Suprapubic skin (tissue), 4 donors: ENCODE measurements around the gene PDE8A. TPM values are rescaled to one million over a fixed set of nuclear protein-coding genes. Genes with fewer than 3 reads are reported as not detected.

Experiments used
- DNase-seq, 2 donors: peaks; one replicate each; pipeline ENCODE4 v3.0.0-alpha.2; 2019; ENCODE audit warnings: low spot score in 2 of 2
- H3K27ac ChIP-seq: fragments of 200-600 bp; sonication (generic); one replicate; pipeline ENCODE4 v1.5.1; 2019
- H3K27me3 ChIP-seq: fragments of 200-600 bp; sonication (generic); one replicate; pipeline ENCODE4 v1.5.1; 2019
- H3K36me3 ChIP-seq: fragments of 200-600 bp; sonication (generic); one replicate; pipeline ENCODE4 v1.5.1; 2019
- H3K4me1 ChIP-seq: fragments of 200-600 bp; sonication (generic); one replicate; pipeline ENCODE4 v1.5.1; 2019
- H3K4me3 ChIP-seq: fragments of 200-600 bp; sonication (generic); one replicate; pipeline ENCODE4 v1.5.1; 2019; ENCODE audit warnings: mild to moderate bottlenecking
- H3K9me3 ChIP-seq: fragments of 200-600 bp; sonication (generic); one replicate; pipeline ENCODE4 v1.5.1; 2019
- EP300 ChIP-seq: sonication (generic); formaldehyde crosslinking; IDR thresholded peaks from one replicate; pipeline ENCODE4 v1.6.1; 2017; ENCODE audit warnings: antibody characterized with exemption
- POLR2A ChIP-seq, 2 donors: fragments of 450-650 bp; IDR thresholded peaks; one replicate each; pipeline ENCODE4 v1.6.1; 2017; ENCODE audit warnings: antibody characterized with exemption in 2 of 2, mild to moderate bottlenecking in 2 of 2, moderate library complexity in 2 of 2
- POLR2AphosphoS5 ChIP-seq, 3 donors: sonication (generic); formaldehyde crosslinking; IDR thresholded peaks; one replicate each; pipeline ENCODE4 v1.6.1; 2017; ENCODE audit warnings: antibody characterized with exemption in 3 of 3
- WGBS: methylation state at CpG from one replicate; pipeline ENCODE4 v1.1.5; 2018; 5-methylcytosine and 5-hydroxymethylcytosine counted together
- total RNA-seq, 4 donors: library from RNA; depleted of rRNA; stranded (reverse); fragments of >200 nt; gene quantifications; one replicate each; pipeline ENCODE4 v1.1.0, GENCODE V29; 2016
- TF ChIP-seq, protein P1 (sequence below), 2 donors: fragments of 200-600 bp in 1 of 2; fragments of 450-650 bp in 1 of 2; sonication (generic) in 1 of 2; IDR thresholded peaks; one replicate each; pipeline ENCODE4 v1.5.1; 2016 to 2019; ENCODE audit warnings: antibody characterized with exemption in 2 of 2, mild to moderate bottlenecking in 1 of 2, moderate library complexity in 1 of 2

The PDE8A gene
- total RNA-seq, 4 donors from 2014 or later: 15.3 to 48.5 (median 19.0) TPM

DNA sequence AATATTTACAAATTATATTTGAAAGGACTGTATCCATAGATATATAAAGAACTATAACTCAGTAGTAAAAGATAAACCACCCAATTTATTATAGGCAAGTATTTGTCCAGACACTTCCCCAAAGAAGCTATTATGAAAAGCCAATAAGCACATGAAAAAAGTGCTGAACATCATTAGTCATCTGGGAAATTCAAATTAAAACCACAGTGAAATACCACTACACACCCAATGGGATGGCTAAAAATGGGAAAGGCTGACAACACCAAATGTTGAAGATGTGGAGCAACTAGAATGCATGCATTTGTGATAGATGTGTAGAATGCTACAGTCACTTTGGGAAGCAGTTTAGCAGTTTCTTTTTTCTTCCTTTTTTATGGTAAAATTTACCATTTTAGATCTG is 147.0 kb downstream of the PDE8A start:
- H3K27ac ChIP-seq: no peak overlapping the region
- peaks cover 64% of the 10 kb centered on the region for H3K36me3 ChIP-seq
- no peaks in the 10 kb centered on the region for H3K27me3 ChIP-seq
- no peaks in the 10 kb centered on the region for H3K4me1 ChIP-seq
- H3K4me3 ChIP-seq: no peak overlapping the region
- H3K9me3 ChIP-seq: peaks cover 4% of the 10 kb centered on the region
- TF ChIP-seq POLR2AphosphoS5 (IDR thresholded peaks at IDR 0.05) (no peak), POLR2A (IDR thresholded peaks at IDR 0.05) (no peak), EP300 (no peak)
- TF ChIP-seq, protein P1, sequence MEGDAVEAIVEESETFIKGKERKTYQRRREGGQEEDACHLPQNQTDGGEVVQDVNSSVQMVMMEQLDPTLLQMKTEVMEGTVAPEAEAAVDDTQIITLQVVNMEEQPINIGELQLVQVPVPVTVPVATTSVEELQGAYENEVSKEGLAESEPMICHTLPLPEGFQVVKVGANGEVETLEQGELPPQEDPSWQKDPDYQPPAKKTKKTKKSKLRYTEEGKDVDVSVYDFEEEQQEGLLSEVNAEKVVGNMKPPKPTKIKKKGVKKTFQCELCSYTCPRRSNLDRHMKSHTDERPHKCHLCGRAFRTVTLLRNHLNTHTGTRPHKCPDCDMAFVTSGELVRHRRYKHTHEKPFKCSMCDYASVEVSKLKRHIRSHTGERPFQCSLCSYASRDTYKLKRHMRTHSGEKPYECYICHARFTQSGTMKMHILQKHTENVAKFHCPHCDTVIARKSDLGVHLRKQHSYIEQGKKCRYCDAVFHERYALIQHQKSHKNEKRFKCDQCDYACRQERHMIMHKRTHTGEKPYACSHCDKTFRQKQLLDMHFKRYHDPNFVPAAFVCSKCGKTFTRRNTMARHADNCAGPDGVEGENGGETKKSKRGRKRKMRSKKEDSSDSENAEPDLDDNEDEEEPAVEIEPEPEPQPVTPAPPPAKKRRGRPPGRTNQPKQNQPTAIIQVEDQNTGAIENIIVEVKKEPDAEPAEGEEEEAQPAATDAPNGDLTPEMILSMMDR (IDR thresholded peaks at IDR 0.05): no peak
- DNase-seq: no peak

DNA sequence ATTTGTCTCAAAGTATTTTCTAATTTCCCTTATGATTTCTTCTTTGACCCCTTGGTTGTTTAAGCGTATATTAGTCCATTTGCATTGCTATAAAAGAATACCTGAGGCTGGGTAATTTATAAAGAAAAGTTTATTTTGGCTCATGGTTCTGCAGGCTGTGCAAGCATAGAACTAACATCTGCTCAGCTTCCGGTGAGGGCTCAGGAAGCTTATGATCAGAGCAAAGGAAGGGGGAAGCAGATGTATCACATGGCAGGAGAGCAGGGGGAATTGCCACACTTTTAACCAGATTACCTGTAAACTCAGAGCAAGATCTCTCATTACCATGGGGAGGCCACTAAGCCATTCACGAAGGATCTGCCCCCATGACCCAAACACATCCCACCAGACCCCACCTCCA is 148.2 kb downstream of the PDE8A start:
- Histone ChIP-seq H3K36me3 (peaks cover 69% of the 10 kb centered on the region), H3K27ac (no peak overlapping the region), H3K4me1 (no peaks in the 10 kb centered on the region), H3K9me3 (peaks cover 4% of the 10 kb centered on the region), H3K27me3 (no peaks in the 10 kb centered on the region), H3K4me3 (no peak overlapping the region)
- DNase-seq: no peak
- WGBS: 64% methylated on average over 3 of the region's 3 CpGs
- no peak for TF ChIP-seq POLR2A (IDR thresholded peaks at IDR 0.05)
- TF ChIP-seq EP300: no peak
- no peak for TF ChIP-seq POLR2AphosphoS5 (IDR thresholded peaks at IDR 0.05)
- TF ChIP-seq, protein P1 (IDR thresholded peaks at IDR 0.05): no peak

DNA sequence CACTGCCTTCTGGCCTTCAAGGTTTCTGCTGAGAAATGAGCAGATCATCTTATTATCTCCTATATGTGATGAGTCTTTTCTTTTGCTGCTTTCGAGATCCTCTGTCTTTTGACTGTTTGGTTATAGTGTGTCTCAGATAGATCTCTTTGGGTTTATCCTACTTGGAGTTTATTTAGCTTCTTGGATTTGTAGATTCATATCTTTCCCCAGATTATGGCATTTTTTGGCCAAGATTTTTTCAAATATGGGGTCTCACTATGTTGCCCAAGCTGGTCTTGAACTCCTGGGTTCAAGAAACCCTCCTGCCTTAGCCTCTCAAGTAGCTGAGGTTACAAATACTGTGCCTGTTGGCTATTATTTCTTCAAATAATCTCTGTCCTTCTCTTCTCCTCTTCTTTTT is 150.3 kb downstream of the PDE8A start:
- WGBS: 100% methylated on average over 1 of the region's 1 CpG
- Histone ChIP-seq H3K9me3 (peaks cover 4% of the 10 kb centered on the region), H3K4me1 (no peaks in the 10 kb centered on the region), H3K27ac (no peak overlapping the region), H3K36me3 (peaks cover 66% of the 10 kb centered on the region), H3K27me3 (no peaks in the 10 kb centered on the region), H3K4me3 (no peak overlapping the region)
- no peak for TF ChIP-seq POLR2A (IDR thresholded peaks at IDR 0.05)
- TF ChIP-seq, protein P1 (IDR thresholded peaks at IDR 0.05): no peak
- TF ChIP-seq EP300: no peak
- no peak for TF ChIP-seq POLR2AphosphoS5 (IDR thresholded peaks at IDR 0.05)
- DNase-seq: no peak

DNA sequence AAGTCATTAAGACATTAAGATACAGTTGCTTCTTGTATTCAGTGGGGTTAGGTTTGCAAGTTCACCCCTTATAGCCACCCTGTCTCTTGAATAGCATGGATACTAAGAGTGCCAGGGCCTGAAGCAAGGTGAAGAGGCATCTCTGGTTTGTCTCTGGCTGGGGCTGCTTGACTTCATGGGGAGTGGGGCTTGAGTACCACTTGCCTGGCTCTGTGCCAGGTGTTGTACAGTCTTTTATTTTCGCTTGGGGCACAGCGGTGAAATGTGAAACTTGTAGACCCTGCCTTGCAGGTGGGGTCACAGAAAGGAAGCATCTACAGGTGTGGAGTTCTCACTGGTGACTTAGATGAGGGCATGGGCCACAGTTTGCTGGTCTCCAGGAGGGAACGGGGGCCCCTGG is 152.1 kb downstream of the PDE8A start:
- Histone ChIP-seq H3K9me3 (peaks cover 4% of the 10 kb centered on the region), H3K27ac (no peak overlapping the region), H3K4me1 (no peaks in the 10 kb centered on the region), H3K4me3 (no peak overlapping the region), H3K27me3 (no peaks in the 10 kb centered on the region), H3K36me3 (peaks cover 78% of the 10 kb centered on the region)
- no peak for DNase-seq
- 80% methylated on average over 1 of the region's 3 CpGs for WGBS
- TF ChIP-seq, protein P1 (IDR thresholded peaks at IDR 0.05): no peak
- TF ChIP-seq POLR2A (IDR thresholded peaks at IDR 0.05): no peak
- TF ChIP-seq POLR2AphosphoS5 (IDR thresholded peaks at IDR 0.05): no peak

DNA sequence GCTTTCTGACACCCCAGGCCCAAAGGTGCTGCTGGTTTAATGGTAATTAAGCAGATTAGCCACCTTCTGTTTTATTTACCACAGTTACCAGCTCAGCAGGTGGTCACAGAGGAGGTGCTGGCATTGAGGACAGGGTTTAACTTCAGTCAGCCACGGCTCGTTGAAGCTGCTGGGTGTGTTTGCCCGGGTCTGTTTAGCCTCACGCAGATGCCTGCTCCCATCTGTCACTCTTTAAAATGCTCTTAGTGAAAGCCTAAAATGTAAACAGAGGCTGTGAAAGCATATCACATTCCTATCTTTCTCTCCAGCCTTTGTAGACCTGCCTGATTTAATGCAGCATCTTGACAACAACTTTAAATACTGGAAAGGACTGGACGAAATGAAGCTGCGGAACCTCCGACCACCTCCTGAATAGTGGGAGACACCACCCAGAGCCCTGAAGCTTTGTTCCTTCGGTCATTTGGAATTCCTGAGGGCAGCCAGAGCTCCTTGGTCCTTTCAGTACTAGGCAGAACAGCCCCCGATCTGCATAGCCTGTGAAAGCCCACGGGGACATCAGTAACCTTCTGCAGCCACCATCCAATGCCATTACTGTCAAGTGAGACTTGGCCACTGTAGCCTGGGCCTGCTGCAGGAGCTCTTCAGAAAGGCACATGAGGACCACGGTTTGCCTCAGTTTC is 156.0 kb downstream of the PDE8A start:
- TF ChIP-seq POLR2AphosphoS5 (IDR thresholded peaks at IDR 0.05) (no peak), POLR2A (IDR thresholded peaks at IDR 0.05) (no peak), EP300 (no peak)
- TF ChIP-seq, protein P1 (IDR thresholded peaks at IDR 0.05): no peak

More for the DNA sequence above, 156.0 kb downstream of the PDE8A start:
- Histone ChIP-seq H3K27me3 (no peaks in the 10 kb centered on the region), H3K36me3 (peaks cover 52% of the 10 kb centered on the region), H3K9me3 (no peaks in the 10 kb centered on the region), H3K27ac (no peak overlapping the region), H3K4me3 (no peak overlapping the region), H3K4me1 (no peaks in the 10 kb centered on the region)
- WGBS: 74% methylated on average over 10 of the region's 11 CpGs
- no peak for DNase-seq
